HG02840 (cell line): Measurements from ENCODE around the gene KCNAB1.
"Not testable (repeated sequence)": the region's sequence is repeated elsewhere in the genome, so short reads cannot be mapped to it uniquely, and the experiment has no call there.

Experiments used
- ATAC-seq: cut with Tn5 transposase; IDR thresholded peaks from one replicate; pipeline ENCODE4 v1.9.1; 2021; ENCODE audit warnings: mild to moderate bottlenecking, moderate library complexity, moderate number of reproducible peaks; ENCODE audit not compliant: unreplicated experiment, low FRiP score

KCNAB1 gene

GRCh38 chr3:156214676-156215075, 94.3 kb downstream of the KCNAB1 start:
- no peak for ATAC-seq

GRCh38 chr3:156215751-156216150, 95.4 kb downstream of the KCNAB1 start:
- ATAC-seq, result no peak

GRCh38 chr3:156216216-156216615, 95.8 kb downstream of the KCNAB1 start:
- no peak for ATAC-seq

- no peak for ATAC-seq
Observed at GRCh38 chr3:156216852-156217251, 96.5 kb downstream of the KCNAB1 start.

- no peak for ATAC-seq
Observed at GRCh38 chr3:156217674-156218352, 97.4 kb downstream of the KCNAB1 start.

- ATAC-seq, result no peak
Observed at GRCh38 chr3:156218353-156218744, 98.0 kb downstream of the KCNAB1 start.

- not testable (repeated sequence) for ATAC-seq
Observed at GRCh38 chr3:156222381-156222780, 102.0 kb downstream of the KCNAB1 start.

- ATAC-seq, result not testable (repeated sequence)
Observed at GRCh38 chr3:156224046-156224445, 103.7 kb downstream of the KCNAB1 start.

GRCh38 chr3:156226676-156227420, 106.5 kb downstream of the KCNAB1 start:
- ATAC-seq, result no peak

GRCh38 chr3:156227704-156228103, 107.3 kb downstream of the KCNAB1 start:
- no peak for ATAC-seq

GRCh38 chr3:156230278-156230900, 110.0 kb downstream of the KCNAB1 start:
- ATAC-seq, result no peak

GRCh38 chr3:156231221-156231620, 110.8 kb downstream of the KCNAB1 start:
- not testable (repeated sequence) for ATAC-seq

GRCh38 chr3:156233876-156234275, 113.5 kb downstream of the KCNAB1 start:
- no peak for ATAC-seq

- no peak for ATAC-seq
Observed at GRCh38 chr3:156236556-156237260, 116.3 kb downstream of the KCNAB1 start.

GRCh38 chr3:156240642-156241041, 120.3 kb downstream of the KCNAB1 start:
- ATAC-seq, result no peak

- ATAC-seq, result no peak
Observed at GRCh38 chr3:156246961-156247725, 126.8 kb downstream of the KCNAB1 start.

- ATAC-seq, result no peak
Observed at GRCh38 chr3:156250550-156250949, 130.2 kb downstream of the KCNAB1 start.

- ATAC-seq, result no peak
Observed at GRCh38 chr3:156251424-156251823, 131.0 kb downstream of the KCNAB1 start.

GRCh38 chr3:156252656-156253055, 132.3 kb downstream of the KCNAB1 start:
- no peak for ATAC-seq

GRCh38 chr3:156253150-156253549, 132.8 kb downstream of the KCNAB1 start:
- no peak for ATAC-seq
